ENCODE data around the gene RASL12. TPM values are rescaled to one million over a fixed set of nuclear protein-coding genes. Genes with fewer than 3 reads are reported as not detected.

RASL12 gene
- total and polyA plus RNA-seq, 2 donors (not counting 1 experiment from before 2014, with no cell fraction given), result not detected

DNA sequence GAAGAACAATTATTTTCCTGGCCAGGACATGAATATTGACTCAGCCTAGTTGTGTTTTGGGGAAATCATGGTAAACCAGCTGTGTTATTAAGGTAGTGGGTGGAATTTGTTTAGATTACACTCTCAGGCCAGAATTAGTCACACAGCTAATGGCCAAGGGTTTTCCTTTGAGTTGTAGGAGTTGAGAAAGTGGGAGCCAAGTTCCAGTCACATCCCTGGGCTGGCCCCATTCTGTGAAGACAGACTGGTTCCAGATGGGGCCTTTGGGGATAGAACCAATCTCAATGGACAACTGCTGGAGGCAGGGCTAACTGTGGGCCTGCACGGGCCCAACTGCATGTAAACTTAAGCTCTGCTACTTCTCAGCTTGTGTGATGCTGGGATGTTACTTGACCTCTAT, 1.4 kb upstream of the RASL12 start:
- Histone ChIP-seq H2AFZ (ENCODE audit: insufficient read depth, low read depth, low read length, poor library complexity, severe bottlenecking) (no peak overlapping the region), H3K9me3 (ENCODE audit: control extremely low read depth in 1 of 3, control insufficient read depth in 2 of 3, insufficient read depth in 1 of 3, low read length in 2 of 3) (no peaks in the 10 kb centered on the region), H3K27ac (ENCODE audit: low read length in 2 of 2) (no peak overlapping the region), H3K27me3 (replicated peaks in 1 of 4; ENCODE audit: control extremely low read depth in 1 of 4, control insufficient read depth in 3 of 4, insufficient read depth in 4 of 4, low read length in 3 of 4) (peaks cover 0 to 26% (median 8%) of the 10 kb centered on the region in 4 experiments), H3K4me3 (ENCODE audit: control extremely low read depth in 1 of 5, extremely low read depth in 1 of 5, insufficient read depth in 1 of 5, low read depth in 2 of 5, low read length in 4 of 5) (no peak overlapping the region), H4K20me1 (ENCODE audit: control insufficient read depth, insufficient read depth, low read length, poor library complexity, severe bottlenecking) (no peaks in the 10 kb centered on the region), H3K4me1 (ENCODE audit: control insufficient read depth in 2 of 2, insufficient read depth in 2 of 2, low read length in 2 of 2) (peaks cover 3 to 4% of the 10 kb centered on the region in 2 donors), H3K36me3 (replicated peaks in 1 of 2; ENCODE audit: control extremely low read depth in 1 of 2, control insufficient read depth in 1 of 2, extremely low read depth in 1 of 2, insufficient read depth in 2 of 2, low read length in 1 of 2) (no peaks in the 10 kb centered on the region), H3K9ac (ENCODE audit: low read length) (no peak overlapping the region), H3K79me2 (ENCODE audit: control insufficient read depth, insufficient read depth, low read length) (no peaks in the 10 kb centered on the region), H3K4me2 (replicated peaks; ENCODE audit: low read depth, low read length, poor library complexity, severe bottlenecking) (no peak overlapping the region)
- CTCF ChIA-PET, result interaction anchor here (0.9 to 1.1 kb wide), 2 partner anchors 9 to 38 kb away, joined by 3 read pairs; no protein-coding TSS in a partner anchor
- TF ChIP-seq, protein P1, sequence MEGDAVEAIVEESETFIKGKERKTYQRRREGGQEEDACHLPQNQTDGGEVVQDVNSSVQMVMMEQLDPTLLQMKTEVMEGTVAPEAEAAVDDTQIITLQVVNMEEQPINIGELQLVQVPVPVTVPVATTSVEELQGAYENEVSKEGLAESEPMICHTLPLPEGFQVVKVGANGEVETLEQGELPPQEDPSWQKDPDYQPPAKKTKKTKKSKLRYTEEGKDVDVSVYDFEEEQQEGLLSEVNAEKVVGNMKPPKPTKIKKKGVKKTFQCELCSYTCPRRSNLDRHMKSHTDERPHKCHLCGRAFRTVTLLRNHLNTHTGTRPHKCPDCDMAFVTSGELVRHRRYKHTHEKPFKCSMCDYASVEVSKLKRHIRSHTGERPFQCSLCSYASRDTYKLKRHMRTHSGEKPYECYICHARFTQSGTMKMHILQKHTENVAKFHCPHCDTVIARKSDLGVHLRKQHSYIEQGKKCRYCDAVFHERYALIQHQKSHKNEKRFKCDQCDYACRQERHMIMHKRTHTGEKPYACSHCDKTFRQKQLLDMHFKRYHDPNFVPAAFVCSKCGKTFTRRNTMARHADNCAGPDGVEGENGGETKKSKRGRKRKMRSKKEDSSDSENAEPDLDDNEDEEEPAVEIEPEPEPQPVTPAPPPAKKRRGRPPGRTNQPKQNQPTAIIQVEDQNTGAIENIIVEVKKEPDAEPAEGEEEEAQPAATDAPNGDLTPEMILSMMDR (IDR thresholded peaks at IDR 0.05), result no peak
- TF ChIP-seq EZH2 (IDR thresholded peaks at IDR 0.05; ENCODE audit: borderline replicate concordance, insufficient read depth, low read depth, low read length, poor library complexity, severe bottlenecking), result no peak
- POLR2A ChIA-PET, result interaction anchor here (0.5 kb wide), 1 partner anchor 38 kb away, joined by 5 read pairs; no protein-coding TSS in a partner anchor
- 100% methylated on average over 1 of the region's 1 CpG for WGBS (ENCODE audit: insufficient coverage)
- Mint-ChIP-seq H3K27me3 (peaks cover 32% of the 10 kb centered on the region), H3K27ac (no peak overlapping the region), H3K4me3 (no peak overlapping the region), H3K9me3 (ENCODE audit: insufficient read depth) (no peaks in the 10 kb centered on the region), H3K4me1 (peaks cover 7% of the 10 kb centered on the region)
- ATAC-seq (ENCODE audit: low read depth) (no peak), DNase-seq (no peak)
- intact Hi-C loops (cut with micrococcal nuclease), result no loop called here

DNA sequence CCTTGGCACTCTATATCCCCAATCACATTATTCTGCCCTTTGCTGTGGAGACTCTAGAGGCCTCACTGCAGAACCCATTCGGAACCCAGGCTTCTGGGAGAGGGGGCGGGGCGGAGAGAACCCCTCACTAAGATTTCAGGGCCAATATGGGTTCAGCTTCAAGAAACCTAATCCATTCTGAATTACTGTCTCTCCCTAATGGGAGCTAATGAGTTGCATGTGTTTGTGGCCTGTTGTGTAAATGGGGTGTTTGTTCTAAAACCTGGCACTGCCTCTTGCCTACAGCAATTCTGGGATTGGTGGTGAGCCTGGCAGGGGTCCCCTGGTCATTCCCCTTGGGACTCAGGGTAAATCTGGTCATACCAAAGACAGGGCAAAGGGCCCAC, 605 bp upstream of the RASL12 start:
- CTCF ChIA-PET, result interaction anchor here (1.1 kb wide), 1 partner anchor 37 kb away, joined by 3 read pairs; no protein-coding TSS in a partner anchor
- peaks cover 32% of the 10 kb centered on the region for H3K27me3 Mint-ChIP-seq
- peaks cover 3 to 4% of the 10 kb centered on the region in 2 donors for H3K4me1 ChIP-seq (ENCODE audit: control insufficient read depth in 2 of 2, insufficient read depth in 2 of 2, low read length in 2 of 2)
- no peak overlapping the region for H3K27ac Mint-ChIP-seq
- ATAC-seq (ENCODE audit: low read depth), result no peak
- peaks cover 0 to 26% (median 8%) of the 10 kb centered on the region in 4 experiments for H3K27me3 ChIP-seq (replicated peaks in 1 of 4; ENCODE audit: control extremely low read depth in 1 of 4, control insufficient read depth in 3 of 4, insufficient read depth in 4 of 4, low read length in 3 of 4)
- no peaks in the 10 kb centered on the region for H3K9me3 ChIP-seq (ENCODE audit: control extremely low read depth in 1 of 3, control insufficient read depth in 2 of 3, insufficient read depth in 1 of 3, low read length in 2 of 3)
- 100% methylated on average over 1 of the region's 3 CpGs for WGBS (ENCODE audit: insufficient coverage)
- no peaks in the 10 kb centered on the region for H3K79me2 ChIP-seq (ENCODE audit: control insufficient read depth, insufficient read depth, low read length)
- H3K36me3 ChIP-seq (replicated peaks in 1 of 2; ENCODE audit: control extremely low read depth in 1 of 2, control insufficient read depth in 1 of 2, extremely low read depth in 1 of 2, insufficient read depth in 2 of 2, low read length in 1 of 2), result no peaks in the 10 kb centered on the region
- intact Hi-C loops (cut with micrococcal nuclease), result no loop called here
- H4K20me1 ChIP-seq (ENCODE audit: control insufficient read depth, insufficient read depth, low read length, poor library complexity, severe bottlenecking), result no peaks in the 10 kb centered on the region
- DNase-seq, result no peak
- POLR2A ChIA-PET, result no interaction called here
- no peak overlapping the region for H3K4me3 ChIP-seq (ENCODE audit: control extremely low read depth in 1 of 5, extremely low read depth in 1 of 5, insufficient read depth in 1 of 5, low read depth in 2 of 5, low read length in 4 of 5)
- no peaks in the 10 kb centered on the region for H3K9me3 Mint-ChIP-seq (ENCODE audit: insufficient read depth)
- no peak for TF ChIP-seq EZH2 (IDR thresholded peaks at IDR 0.05; ENCODE audit: borderline replicate concordance, insufficient read depth, low read depth, low read length, poor library complexity, severe bottlenecking)
- TF ChIP-seq, protein P1 (IDR thresholded peaks at IDR 0.05), result no peak
- no peak overlapping the region for H3K4me2 ChIP-seq (replicated peaks; ENCODE audit: low read depth, low read length, poor library complexity, severe bottlenecking)
- H3K27ac ChIP-seq (ENCODE audit: low read length in 2 of 2), result no peak overlapping the region
- H3K4me3 Mint-ChIP-seq, result peak overlapping the region; percentile 40
- H3K9ac ChIP-seq (ENCODE audit: low read length), result no peak overlapping the region
- H2AFZ ChIP-seq (ENCODE audit: insufficient read depth, low read depth, low read length, poor library complexity, severe bottlenecking), result no peak overlapping the region
- H3K4me1 Mint-ChIP-seq, result peaks cover 7% of the 10 kb centered on the region

Data from B cell (primary cell).